WTC11 (cell line): Measurements from ENCODE around the gene OR1L8.

Source experiments
- CBFB ChIP-seq: sonication (generic); formaldehyde crosslinking; IDR thresholded peaks from 2 replicates; pipeline ENCODE4 v1.8.1; 2022; ENCODE audit warnings: mild to moderate bottlenecking, low read depth, missing genetic modification reagents
- FOXP1 ChIP-seq: sonication (generic); formaldehyde crosslinking; IDR thresholded peaks from 2 replicates; pipeline ENCODE4 v1.8.0; 2022; ENCODE audit warnings: missing genetic modification reagents, mild to moderate bottlenecking, moderate library complexity, borderline replicate concordance
- RORB ChIP-seq: fragments of 250-450 bp; sonication (Bioruptor Pico); IDR thresholded peaks from 2 replicates; pipeline ENCODE4 v1.9.0; 2021; ENCODE audit warnings: mild to moderate bottlenecking
- TEAD1 ChIP-seq: sonication (generic); formaldehyde crosslinking; IDR thresholded peaks from 2 replicates; pipeline ENCODE4 v1.8.0; 2022; ENCODE audit warnings: mild to moderate bottlenecking, missing genetic modification reagents
- TP53 ChIP-seq: sonication (generic); formaldehyde crosslinking; IDR thresholded peaks from 2 replicates; pipeline ENCODE4 v1.8.1; 2023; ENCODE audit warnings: mild to moderate bottlenecking, missing genetic modification reagents
- TF ChIP-seq, protein P1 (sequence below): fragments of 200-600 bp; IDR thresholded peaks from 2 replicates; pipeline ENCODE4 v1.8.0; 2022; ENCODE audit warnings: antibody characterized with exemption
- TF ChIP-seq, protein P2 (sequence below): sonication (generic); formaldehyde crosslinking; IDR thresholded peaks from 2 replicates; pipeline ENCODE4 v1.8.0; 2022; ENCODE audit warnings: mild to moderate bottlenecking, missing genetic modification reagents
- TF ChIP-seq, protein P3 (sequence below): sonication (generic); formaldehyde crosslinking; conservative IDR thresholded peaks from 2 replicates; pipeline ENCODE4 v1.8.1; 2023; ENCODE audit warnings: mild to moderate bottlenecking, low read depth, missing genetic modification reagents, moderate library complexity
- TF ChIP-seq, protein P4 (sequence below): fragments of 250-450 bp; sonication (Bioruptor Pico); IDR thresholded peaks from 2 replicates; pipeline ENCODE4 v2.1.2; 2022; ENCODE audit warnings: mild to moderate bottlenecking, moderate library complexity
- TF ChIP-seq, protein P5 (sequence below): sonication (generic); formaldehyde crosslinking; IDR thresholded peaks from 2 replicates; pipeline ENCODE4 v1.8.1; 2023; ENCODE audit warnings: mild to moderate bottlenecking, moderate library complexity, missing genetic modification reagents

DNA sequence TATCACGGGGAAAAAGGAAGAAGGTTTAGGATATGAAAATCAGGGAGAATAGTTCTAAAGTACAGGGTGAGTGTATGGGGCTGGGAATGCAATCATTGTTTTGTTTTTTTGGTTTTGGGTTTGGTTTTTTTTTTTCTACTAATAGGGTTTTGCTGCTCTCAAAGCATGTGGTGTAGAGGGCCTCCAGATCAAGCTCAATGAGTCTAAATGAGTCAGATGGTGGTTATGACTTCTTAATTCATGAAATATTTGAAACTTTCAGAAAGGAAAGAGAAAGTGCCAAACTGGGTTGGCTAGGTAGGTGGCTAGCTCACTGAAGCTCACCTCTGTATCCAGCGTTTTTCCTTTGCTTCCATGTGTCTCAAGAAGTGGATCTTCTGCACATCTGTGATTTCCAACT is 10.7 kb downstream of the OR1L8 start:
- TF ChIP-seq, protein P1, sequence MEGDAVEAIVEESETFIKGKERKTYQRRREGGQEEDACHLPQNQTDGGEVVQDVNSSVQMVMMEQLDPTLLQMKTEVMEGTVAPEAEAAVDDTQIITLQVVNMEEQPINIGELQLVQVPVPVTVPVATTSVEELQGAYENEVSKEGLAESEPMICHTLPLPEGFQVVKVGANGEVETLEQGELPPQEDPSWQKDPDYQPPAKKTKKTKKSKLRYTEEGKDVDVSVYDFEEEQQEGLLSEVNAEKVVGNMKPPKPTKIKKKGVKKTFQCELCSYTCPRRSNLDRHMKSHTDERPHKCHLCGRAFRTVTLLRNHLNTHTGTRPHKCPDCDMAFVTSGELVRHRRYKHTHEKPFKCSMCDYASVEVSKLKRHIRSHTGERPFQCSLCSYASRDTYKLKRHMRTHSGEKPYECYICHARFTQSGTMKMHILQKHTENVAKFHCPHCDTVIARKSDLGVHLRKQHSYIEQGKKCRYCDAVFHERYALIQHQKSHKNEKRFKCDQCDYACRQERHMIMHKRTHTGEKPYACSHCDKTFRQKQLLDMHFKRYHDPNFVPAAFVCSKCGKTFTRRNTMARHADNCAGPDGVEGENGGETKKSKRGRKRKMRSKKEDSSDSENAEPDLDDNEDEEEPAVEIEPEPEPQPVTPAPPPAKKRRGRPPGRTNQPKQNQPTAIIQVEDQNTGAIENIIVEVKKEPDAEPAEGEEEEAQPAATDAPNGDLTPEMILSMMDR: no peak
- TF ChIP-seq, protein P2, sequence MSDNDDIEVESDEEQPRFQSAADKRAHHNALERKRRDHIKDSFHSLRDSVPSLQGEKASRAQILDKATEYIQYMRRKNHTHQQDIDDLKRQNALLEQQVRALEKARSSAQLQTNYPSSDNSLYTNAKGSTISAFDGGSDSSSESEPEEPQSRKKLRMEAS: no peak
- TF ChIP-seq FOXP1 (CRISPR knock-in tag) (no peak), TEAD1 (no peak), CBFB (no peak), RORB (CRISPR knock-in tag) (no peak), TP53 (no peak)
- TF ChIP-seq, protein P3, sequence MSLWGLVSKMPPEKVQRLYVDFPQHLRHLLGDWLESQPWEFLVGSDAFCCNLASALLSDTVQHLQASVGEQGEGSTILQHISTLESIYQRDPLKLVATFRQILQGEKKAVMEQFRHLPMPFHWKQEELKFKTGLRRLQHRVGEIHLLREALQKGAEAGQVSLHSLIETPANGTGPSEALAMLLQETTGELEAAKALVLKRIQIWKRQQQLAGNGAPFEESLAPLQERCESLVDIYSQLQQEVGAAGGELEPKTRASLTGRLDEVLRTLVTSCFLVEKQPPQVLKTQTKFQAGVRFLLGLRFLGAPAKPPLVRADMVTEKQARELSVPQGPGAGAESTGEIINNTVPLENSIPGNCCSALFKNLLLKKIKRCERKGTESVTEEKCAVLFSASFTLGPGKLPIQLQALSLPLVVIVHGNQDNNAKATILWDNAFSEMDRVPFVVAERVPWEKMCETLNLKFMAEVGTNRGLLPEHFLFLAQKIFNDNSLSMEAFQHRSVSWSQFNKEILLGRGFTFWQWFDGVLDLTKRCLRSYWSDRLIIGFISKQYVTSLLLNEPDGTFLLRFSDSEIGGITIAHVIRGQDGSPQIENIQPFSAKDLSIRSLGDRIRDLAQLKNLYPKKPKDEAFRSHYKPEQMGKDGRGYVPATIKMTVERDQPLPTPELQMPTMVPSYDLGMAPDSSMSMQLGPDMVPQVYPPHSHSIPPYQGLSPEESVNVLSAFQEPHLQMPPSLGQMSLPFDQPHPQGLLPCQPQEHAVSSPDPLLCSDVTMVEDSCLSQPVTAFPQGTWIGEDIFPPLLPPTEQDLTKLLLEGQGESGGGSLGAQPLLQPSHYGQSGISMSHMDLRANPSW (CRISPR knock-in tag): no peak
- TF ChIP-seq, protein P4, sequence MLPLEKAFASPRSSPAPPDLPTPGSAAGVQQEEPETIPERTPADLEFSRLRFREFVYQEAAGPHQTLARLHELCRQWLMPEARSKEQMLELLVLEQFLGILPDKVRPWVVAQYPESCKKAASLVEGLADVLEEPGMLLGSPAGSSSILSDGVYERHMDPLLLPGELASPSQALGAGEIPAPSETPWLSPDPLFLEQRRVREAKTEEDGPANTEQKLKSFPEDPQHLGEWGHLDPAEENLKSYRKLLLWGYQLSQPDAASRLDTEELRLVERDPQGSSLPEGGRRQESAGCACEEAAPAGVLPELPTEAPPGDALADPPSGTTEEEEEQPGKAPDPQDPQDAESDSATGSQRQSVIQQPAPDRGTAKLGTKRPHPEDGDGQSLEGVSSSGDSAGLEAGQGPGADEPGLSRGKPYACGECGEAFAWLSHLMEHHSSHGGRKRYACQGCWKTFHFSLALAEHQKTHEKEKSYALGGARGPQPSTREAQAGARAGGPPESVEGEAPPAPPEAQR: no peak
- TF ChIP-seq, protein P5, sequence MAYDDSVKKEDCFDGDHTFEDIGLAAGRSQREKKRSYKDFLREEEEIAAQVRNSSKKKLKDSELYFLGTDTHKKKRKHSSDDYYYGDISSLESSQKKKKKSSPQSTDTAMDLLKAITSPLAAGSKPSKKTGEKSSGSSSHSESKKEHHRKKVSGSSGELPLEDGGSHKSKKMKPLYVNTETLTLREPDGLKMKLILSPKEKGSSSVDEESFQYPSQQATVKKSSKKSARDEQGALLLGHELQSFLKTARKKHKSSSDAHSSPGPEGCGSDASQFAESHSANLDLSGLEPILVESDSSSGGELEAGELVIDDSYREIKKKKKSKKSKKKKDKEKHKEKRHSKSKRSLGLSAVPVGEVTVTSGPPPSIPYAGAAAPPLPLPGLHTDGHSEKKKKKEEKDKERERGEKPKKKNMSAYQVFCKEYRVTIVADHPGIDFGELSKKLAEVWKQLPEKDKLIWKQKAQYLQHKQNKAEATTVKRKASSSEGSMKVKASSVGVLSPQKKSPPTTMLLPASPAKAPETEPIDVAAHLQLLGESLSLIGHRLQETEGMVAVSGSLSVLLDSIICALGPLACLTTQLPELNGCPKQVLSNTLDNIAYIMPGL: no peak
